DOHH2 (cell line): Measurements from ENCODE around the gene PRDM16.

Experiments
- H3F3A ChIP-seq: fragments of 200-600 bp; sonication (generic), shearing (Covaris generic); 2 replicates; pipeline ENCODE4 v1.6.0; 2016; ENCODE audit warnings: antibody characterized with exemption, mild to moderate bottlenecking; ENCODE audit not compliant: control insufficient read depth, insufficient read depth
- H3K27ac ChIP-seq: fragments of 200-600 bp; sonication (generic); 2 replicates; pipeline ENCODE4 v1.5.1; 2014; ENCODE audit warnings: low read depth, mild to moderate bottlenecking, low read length, moderate library complexity
- H3K27me3 ChIP-seq: fragments of 200-600 bp; sonication (generic); 2 replicates; pipeline ENCODE4 v1.6.1; 2014; ENCODE audit warnings: mild to moderate bottlenecking, low read length, mixed read lengths; ENCODE audit not compliant: control insufficient read depth
- H3K36me3 ChIP-seq: fragments of 200-600 bp; sonication (generic); 2 replicates; pipeline ENCODE4 v1.6.1; 2014; ENCODE audit warnings: mild to moderate bottlenecking, low read length, moderate library complexity, mixed read lengths; ENCODE audit not compliant: control insufficient read depth
- H3K4me1 ChIP-seq: fragments of 200-600 bp; sonication (generic); 2 replicates; pipeline ENCODE4 v1.6.1; 2014; ENCODE audit warnings: mild to moderate bottlenecking, low read length, mixed read lengths; ENCODE audit not compliant: control insufficient read depth
- H3K4me2 ChIP-seq: fragments of 200-600 bp; sonication (generic); 2 replicates; pipeline ENCODE4 v1.6.0; 2014; ENCODE audit warnings: mild to moderate bottlenecking, low read length, moderate library complexity
- H3K4me3 ChIP-seq: fragments of 200-600 bp; sonication (generic); 2 replicates; pipeline ENCODE4 v1.5.1; 2014; ENCODE audit warnings: mild to moderate bottlenecking, low read length, mixed read lengths
- H3K79me2 ChIP-seq: fragments of 200-600 bp; sonication (generic); 2 replicates; pipeline ENCODE4 v1.6.1; 2014; ENCODE audit warnings: mild to moderate bottlenecking, low read length, mixed read lengths; ENCODE audit not compliant: control insufficient read depth
- H3K9me2 ChIP-seq: fragments of 200-600 bp; sonication (generic); replicated peaks from 2 replicates; pipeline ENCODE4 v1.6.1; 2014; ENCODE audit warnings: mild to moderate bottlenecking, low read length, mixed read lengths; ENCODE audit not compliant: control insufficient read depth
- H3K9me3 ChIP-seq: fragments of 200-600 bp; sonication (generic); 2 replicates; pipeline ENCODE4 v1.6.1; 2014; ENCODE audit warnings: antibody characterized with exemption, low read length, mixed read lengths; ENCODE audit not compliant: control insufficient read depth, insufficient read depth
- H4K20me1 ChIP-seq: fragments of 200-600 bp; sonication (generic); 2 replicates; pipeline ENCODE4 v1.6.0; 2014; ENCODE audit warnings: low read depth, mild to moderate bottlenecking, antibody characterized with exemption, low read length, moderate library complexity; ENCODE audit not compliant: control insufficient read depth, insufficient read depth
- EZH2phosphoT487 ChIP-seq: fragments of 200-600 bp; sonication (generic); IDR thresholded peaks from 2 replicates; pipeline ENCODE4 v1.6.1; 2017; ENCODE audit warnings: borderline replicate concordance, mild to moderate bottlenecking, antibody characterized with exemption, low read length, moderate library complexity, mixed read lengths
- TF ChIP-seq, protein P1 (sequence below): fragments of 200-600 bp; sonication (generic); IDR thresholded peaks from one replicate; pipeline ENCODE4 v1.5.1; 2014; ENCODE audit warnings: antibody characterized with exemption, mild to moderate bottlenecking, low read depth, low read length; ENCODE audit not compliant: poor library complexity, severe bottlenecking

The PRDM16 gene

DNA sequence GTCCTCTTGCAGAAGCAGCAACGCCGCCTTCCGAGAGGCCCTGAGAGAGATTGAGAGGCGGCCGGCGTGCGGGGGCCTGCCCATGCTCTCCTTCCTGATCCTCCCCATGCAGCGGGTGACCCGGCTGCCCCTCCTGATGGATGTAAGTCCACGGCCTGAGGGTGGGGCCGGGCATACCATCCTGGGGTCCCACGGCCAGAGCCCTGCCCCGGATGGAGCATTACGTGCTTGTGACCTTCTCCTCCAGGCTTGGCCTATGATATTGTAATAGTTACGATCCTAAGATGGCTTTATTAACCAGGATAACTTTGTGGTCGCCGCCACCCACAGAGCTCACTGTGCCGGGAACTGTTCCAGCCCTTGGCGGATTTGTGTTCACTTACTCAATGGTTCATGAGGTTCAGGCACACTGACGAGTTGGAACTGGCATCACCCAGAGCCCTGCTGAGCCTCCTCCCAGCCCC is 404.4 kb downstream of the PRDM16 start:
- Histone ChIP-seq H3K27me3 (no peaks in the 10 kb centered on the region), H4K20me1 (no peaks in the 10 kb centered on the region), H3K79me2 (no peaks in the 10 kb centered on the region), H3K9me2 (no peaks in the 10 kb centered on the region), H3K4me3 (no peak overlapping the region), H3K9me3 (no peaks in the 10 kb centered on the region), H3K4me1 (no peaks in the 10 kb centered on the region), H3K27ac (no peak overlapping the region), H3K36me3 (no peaks in the 10 kb centered on the region), H3K4me2 (no peak overlapping the region), H3F3A (no peaks in the 10 kb centered on the region)
- no peak for TF ChIP-seq EZH2phosphoT487
- TF ChIP-seq, protein P1, sequence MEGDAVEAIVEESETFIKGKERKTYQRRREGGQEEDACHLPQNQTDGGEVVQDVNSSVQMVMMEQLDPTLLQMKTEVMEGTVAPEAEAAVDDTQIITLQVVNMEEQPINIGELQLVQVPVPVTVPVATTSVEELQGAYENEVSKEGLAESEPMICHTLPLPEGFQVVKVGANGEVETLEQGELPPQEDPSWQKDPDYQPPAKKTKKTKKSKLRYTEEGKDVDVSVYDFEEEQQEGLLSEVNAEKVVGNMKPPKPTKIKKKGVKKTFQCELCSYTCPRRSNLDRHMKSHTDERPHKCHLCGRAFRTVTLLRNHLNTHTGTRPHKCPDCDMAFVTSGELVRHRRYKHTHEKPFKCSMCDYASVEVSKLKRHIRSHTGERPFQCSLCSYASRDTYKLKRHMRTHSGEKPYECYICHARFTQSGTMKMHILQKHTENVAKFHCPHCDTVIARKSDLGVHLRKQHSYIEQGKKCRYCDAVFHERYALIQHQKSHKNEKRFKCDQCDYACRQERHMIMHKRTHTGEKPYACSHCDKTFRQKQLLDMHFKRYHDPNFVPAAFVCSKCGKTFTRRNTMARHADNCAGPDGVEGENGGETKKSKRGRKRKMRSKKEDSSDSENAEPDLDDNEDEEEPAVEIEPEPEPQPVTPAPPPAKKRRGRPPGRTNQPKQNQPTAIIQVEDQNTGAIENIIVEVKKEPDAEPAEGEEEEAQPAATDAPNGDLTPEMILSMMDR, result no peak

DNA sequence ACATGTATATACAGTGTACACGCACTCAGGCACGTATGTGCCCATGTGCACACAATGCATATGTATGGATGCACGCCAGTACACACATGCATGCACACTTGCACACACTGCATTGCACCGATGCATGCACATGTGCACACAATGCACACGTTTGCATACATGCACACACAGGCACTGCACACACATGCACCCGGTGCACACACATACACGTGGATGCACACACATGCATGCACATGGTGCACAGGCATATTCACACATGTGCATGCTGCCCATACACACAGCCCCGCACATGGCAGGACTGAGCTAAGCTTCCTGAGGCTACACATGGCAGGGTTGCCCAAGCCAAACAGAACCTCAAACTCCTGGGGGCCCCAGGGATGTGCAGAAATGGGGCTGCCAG is 405.0 kb downstream of the PRDM16 start:
- H3K9me2 ChIP-seq, result no peaks in the 10 kb centered on the region
- H3K27ac ChIP-seq, result no peak overlapping the region
- H4K20me1 ChIP-seq, result no peaks in the 10 kb centered on the region
- no peaks in the 10 kb centered on the region for H3K27me3 ChIP-seq
- H3K79me2 ChIP-seq, result no peaks in the 10 kb centered on the region
- no peaks in the 10 kb centered on the region for H3K9me3 ChIP-seq
- H3K4me3 ChIP-seq, result no peak overlapping the region
- H3K36me3 ChIP-seq, result no peaks in the 10 kb centered on the region
- no peaks in the 10 kb centered on the region for H3K4me1 ChIP-seq
- H3K4me2 ChIP-seq, result no peak overlapping the region
- H3F3A ChIP-seq, result no peaks in the 10 kb centered on the region
- TF ChIP-seq EZH2phosphoT487, result no peak
- TF ChIP-seq, protein P1, result no peak

GRCh38 chr1:3474421-3474820 is 405.4 kb downstream of the PRDM16 start:
- Histone ChIP-seq H4K20me1 (no peaks in the 10 kb centered on the region), H3F3A (no peaks in the 10 kb centered on the region), H3K4me1 (no peaks in the 10 kb centered on the region), H3K27ac (no peak overlapping the region), H3K27me3 (no peaks in the 10 kb centered on the region), H3K4me2 (no peak overlapping the region), H3K36me3 (no peaks in the 10 kb centered on the region), H3K79me2 (no peaks in the 10 kb centered on the region), H3K9me2 (no peaks in the 10 kb centered on the region), H3K9me3 (no peaks in the 10 kb centered on the region), H3K4me3 (no peak overlapping the region)
- TF ChIP-seq EZH2phosphoT487, result no peak
- TF ChIP-seq, protein P1, result no peak
